ENCODE results near the gene DNAAF8. TPM values are rescaled to one million over a fixed set of nuclear protein-coding genes. Genes with fewer than 3 reads are reported as not detected.
"Not testable (repeated sequence)": the region's sequence is repeated elsewhere in the genome, so short reads cannot be mapped to it uniquely, and the experiment has no call there.

The DNAAF8 gene
- total RNA-seq, 1 experiment from 2014 or later: not detected

- no peak for DNase-seq (ENCODE audit: low read depth)
Measured at GRCh38 chr16:4718466-4718865, 15.9 kb upstream of the DNAAF8 start.

- DNase-seq (ENCODE audit: low read depth): no peak
Measured at GRCh38 chr16:4723071-4723767, 11.1 kb upstream of the DNAAF8 start.

DNA sequence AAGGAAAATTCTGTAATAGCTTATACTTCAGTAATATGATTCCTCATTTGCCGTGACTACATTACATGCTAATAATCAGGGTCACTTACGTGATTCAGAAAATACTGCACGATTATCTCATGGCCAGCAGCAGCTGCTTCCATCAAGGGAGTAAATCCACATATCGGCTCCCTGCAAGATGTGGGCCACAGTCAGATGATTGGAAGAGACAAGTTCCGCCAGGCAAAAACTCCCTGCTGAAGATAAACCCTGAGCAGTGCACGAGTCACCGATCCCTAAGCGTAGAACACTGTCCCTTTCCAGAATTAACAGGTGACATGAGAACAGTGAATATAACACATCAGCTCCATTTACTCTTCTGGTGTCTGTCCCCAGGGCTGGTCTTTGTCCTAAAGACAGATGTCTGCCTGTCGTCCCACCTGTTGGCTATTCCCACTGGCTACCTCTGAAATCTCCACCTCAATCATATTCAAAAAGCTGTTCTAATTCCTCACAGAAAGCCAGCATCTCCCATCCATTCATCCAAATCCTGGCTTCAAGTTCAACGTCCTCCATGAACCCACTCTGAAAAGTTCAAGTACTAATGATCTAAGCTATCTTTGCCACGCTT, 9.6 kb upstream of the DNAAF8 start:
- no peak for DNase-seq (ENCODE audit: low read depth)

DNA sequence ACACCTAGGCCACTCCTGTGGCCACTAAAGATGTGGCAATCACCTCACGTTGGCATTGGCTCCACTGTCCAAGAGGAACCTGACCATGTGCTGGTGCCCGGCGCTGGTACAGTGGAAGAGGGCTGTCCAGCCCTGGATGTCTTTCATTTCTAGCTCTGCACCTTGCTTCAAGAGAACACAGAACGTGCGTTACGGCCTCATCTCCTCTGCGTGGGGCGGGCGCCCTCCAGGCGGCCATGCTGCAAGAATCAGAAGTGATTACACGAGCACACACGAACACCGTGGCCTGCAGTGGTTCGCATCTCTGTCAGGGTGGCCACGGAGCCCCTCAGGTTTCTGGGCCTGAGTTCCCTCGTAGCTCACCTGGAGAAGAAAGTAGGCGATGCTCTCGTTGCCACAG, 7.7 kb upstream of the DNAAF8 start:
- DNase-seq (ENCODE audit: low read depth): no peak

DNA sequence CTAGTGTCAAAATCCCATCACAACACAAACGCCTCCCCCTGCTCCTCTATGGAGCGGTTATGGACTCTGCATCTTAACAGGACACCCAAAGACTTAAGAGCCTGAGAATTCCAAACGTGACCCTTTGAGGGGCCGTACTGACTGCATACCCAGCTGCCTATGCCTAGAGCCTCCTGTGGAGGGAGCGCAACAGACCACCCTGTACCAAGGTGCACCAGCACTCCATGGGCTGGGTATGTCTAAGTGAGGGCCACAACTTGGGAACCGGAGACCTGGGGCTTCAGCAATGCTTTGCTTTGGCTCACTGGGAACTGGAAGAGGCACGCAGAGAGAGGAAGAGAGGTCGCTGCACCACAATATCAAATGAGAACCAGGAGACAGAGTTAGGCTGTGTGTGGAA, 5.7 kb upstream of the DNAAF8 start:
- no peak for DNase-seq (ENCODE audit: low read depth)

DNA sequence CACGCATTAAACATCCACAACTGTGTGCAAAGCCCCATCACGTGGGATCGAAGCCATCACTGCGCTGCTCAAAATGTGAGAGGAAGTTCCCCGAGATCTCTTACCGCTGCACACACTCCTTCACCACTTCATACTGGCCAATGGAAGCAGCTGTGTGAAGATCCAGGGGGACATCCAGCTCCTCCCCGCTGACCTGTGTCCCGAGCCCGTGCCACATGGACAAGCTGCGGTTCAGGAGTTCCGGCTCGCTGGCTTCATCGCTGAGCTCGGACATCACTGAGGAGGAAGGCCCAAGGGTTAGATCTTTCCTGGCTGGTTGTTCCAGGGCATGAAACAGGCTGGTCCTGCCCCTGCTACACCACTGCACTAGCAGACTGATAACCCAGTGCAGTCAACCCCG, 4.5 kb upstream of the DNAAF8 start:
- DNase-seq (ENCODE audit: low read depth): no peak

- no peak for DNase-seq (ENCODE audit: low read depth)
Measured at GRCh38 chr16:4733211-4733742, 1.1 kb upstream of the DNAAF8 start.

DNA sequence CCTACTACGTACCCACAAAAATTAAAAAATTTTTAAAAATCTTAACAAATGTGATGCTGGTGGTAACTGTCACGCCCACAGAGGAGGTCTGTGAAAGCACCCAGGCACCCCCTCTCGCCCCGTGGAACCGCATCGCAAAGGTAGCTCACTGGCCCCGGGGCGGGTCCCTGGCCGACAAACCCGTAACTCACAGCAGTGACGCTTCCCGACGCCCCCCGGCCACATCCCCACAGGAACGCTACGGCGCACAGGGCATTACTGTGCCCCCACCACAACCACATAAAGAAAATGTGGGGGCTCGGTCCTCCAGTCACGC, 632 bp upstream of the DNAAF8 start:
- no peak for DNase-seq (ENCODE audit: low read depth)

DNA sequence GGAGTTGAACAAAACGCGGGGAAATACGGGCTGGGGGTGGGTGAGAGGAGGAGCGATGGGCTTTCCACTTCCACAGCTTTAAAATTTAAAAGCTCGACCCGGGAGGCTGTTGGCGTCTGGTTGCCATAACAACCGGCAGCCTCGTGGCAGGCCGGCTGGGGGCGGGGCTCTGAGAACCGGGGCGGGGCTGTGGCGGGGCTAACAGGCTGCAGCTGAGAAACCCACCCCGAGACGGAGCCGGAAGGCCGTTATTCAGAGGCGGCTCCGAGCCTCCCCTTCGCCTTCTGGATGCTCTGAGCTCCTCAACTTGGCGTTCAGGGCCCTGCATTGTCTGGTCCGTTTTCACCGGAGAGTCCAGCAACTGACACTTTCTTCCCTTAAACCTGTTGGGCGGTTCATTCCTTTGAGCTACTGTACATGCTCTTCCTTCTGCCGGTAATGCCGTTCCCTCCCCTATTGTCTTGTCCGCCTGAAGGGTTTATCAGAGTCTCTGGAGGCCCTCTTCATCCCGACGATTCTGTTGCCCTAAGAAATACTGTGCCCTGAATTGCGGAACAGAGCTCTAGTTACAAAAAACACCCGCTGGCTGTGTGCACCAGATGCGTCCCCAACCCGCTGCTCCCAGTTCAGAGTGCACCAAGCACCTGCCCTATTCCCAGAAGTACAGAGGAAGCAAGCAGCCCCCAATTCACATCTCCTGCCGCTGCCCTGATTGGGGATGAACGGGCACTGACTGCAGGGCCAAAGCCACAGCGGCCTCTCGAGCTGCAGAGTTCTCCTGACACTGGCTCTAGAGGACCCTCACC, 596 bp downstream of the DNAAF8 start:
- peak; percentile 66 for DNase-seq (ENCODE audit: low read depth)

DNA sequence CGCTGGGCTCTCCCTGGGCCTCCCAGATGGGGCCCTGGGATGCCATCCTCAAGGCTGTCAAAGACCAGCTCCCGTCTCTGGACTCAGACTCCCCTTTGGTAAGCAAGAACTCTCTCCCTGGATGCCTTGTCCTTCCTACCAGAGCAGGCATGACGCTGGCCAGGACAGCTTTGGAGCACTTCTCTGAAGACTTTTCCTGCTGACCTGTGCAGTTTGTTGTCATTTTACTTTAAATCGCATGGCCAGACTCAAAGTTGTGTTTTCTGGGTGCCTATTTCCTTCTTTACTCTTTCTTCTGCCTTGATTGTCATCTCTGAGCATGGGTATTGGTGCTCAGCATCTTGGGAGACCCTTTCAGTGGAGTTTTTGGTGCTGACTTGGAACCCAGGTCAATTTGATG, 2.2 kb downstream of the DNAAF8 start:
- no peak for DNase-seq (ENCODE audit: low read depth)

- DNase-seq (ENCODE audit: low read depth): no peak
Measured at GRCh38 chr16:4737545-4737944, 3.2 kb downstream of the DNAAF8 start.

- DNase-seq (ENCODE audit: low read depth): not testable (repeated sequence)
Measured at GRCh38 chr16:4738370-4738769, 4.0 kb downstream of the DNAAF8 start.

DNA sequence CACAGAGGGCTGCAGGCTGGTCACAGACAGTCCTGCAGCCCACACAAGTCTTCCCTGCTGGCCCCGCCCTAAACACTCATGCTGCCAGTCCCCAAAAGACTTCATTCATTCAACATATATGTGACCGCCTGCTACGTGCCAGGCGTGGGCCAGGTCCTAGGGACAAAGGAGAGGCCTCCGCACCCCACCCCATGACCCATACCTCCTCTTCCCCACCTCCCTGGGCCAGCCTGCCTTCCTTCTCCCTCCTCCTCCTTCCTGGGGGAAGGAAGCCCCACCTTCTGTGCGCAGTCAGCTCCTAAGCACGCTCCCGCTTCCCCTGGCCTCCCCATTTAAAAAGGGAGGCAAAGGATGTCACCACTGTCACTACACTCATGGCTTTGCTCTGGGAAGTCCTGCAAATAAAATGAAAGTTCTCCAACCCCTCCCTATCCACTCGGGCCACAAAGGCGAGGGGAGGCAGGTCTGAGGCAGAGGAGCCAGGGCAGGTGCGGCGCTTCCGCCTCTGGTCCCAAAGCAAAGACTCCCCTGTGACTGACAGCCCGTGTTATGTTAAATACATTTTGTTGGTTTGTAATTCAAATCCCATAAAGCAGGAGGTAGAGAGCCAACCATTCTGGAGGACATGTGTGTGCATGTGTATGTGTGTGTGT, 9.0 kb downstream of the DNAAF8 start:
- DNase-seq (ENCODE audit: low read depth): no peak

DNA sequence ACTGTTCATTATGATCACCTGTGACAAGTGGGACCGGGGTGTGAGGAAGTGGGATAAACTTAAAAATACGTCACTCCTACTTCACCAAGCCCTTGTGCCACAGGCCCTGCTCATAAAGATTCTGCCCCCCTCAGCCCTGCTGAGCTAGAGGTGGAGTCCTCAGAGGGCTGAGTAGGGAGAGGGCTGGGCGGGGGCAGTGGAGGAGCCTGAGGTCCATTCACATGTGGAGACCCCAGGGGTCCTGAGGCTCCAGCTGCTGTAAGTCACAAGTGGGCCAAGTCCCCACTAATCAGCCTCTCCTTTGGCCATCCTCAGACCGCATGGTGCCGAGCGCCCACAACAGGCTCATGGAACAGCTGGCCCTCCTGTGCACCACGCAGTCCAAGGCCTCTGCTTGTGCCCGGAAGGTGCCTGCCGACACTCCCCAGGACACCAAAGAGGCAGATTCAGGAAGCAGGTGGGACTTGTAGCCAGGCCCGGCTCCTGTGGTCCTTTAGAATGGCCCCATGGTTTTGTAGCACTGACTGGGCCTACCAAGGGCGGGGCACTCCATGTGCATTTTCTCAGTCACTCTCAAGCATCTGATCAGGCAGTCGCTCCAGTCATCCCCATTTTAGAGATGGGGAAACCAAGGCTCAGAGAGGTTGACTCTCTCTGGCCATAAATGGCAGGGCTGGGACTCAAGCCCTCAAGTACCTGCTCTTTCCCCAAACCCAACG, 10.4 kb downstream of the DNAAF8 start:
- DNase-seq (ENCODE audit: low read depth): no peak

DNA sequence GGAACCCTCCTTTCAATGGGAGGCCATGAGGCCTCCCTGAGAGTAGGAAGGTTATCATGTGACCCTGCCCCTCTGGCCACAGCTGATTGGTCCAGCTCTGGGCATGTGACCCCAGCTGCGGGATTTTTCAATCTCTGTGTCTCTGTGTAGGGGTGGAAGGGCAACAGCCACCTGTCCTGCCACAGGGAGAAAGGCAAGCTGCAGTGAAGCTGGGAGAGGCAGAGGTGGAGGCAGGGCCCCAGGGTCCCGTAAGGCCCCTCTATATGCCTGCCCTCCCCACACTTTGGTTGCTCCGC, 10.9 kb downstream of the DNAAF8 start:
- no peak for DNase-seq (ENCODE audit: low read depth)

- DNase-seq (ENCODE audit: low read depth): no peak
Measured at GRCh38 chr16:4746215-4746614, 11.9 kb downstream of the DNAAF8 start.

- no peak for DNase-seq (ENCODE audit: low read depth)
Measured at GRCh38 chr16:4746991-4747574, 12.7 kb downstream of the DNAAF8 start.

- DNase-seq (ENCODE audit: low read depth): no peak
Measured at GRCh38 chr16:4747906-4748681, 13.8 kb downstream of the DNAAF8 start.

DNA sequence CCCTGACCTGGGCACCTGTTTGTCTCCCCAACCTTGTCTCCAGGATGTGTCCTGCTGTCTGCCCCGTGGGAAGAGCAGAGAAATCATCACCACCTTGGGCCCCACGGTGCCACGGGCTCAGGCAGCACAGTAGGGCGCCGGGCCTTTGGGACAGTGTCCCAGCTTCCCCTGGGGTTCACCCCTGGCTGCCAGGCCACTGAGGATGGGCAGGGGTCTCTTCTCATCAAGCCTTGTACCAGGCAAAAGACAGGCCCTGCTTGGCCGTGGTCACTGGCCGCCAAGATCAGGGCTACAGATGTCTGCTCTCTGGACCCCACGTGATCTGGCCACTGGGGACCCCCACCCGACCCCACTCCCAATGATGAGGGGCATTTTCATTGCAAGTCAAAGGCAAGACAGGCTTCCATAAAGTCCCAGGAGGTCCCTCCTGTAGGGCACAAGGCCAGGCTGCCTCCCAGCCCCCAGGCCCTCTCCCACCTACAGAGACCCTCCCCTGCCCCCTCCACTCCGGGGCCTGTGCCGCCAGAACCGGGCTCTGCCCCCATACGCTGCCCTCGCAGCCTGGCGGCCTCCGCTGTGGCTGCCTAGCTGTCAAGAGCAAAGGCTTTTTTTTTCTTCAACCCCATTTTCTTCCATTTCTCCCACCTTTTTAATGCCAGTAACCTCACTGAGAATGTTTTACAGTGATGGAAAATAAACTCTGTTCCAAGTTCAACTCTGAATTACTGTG, 14.5 kb downstream of the DNAAF8 start:
- no peak for DNase-seq (ENCODE audit: low read depth)
